IMR-90 (cell line): Measurements from ENCODE around the gene PDE12. TPM values are rescaled to one million over a fixed set of nuclear protein-coding genes. Genes with fewer than 3 reads are reported as not detected.
"Not testable (repeated sequence)": the region's sequence is repeated elsewhere in the genome, so short reads cannot be mapped to it uniquely, and the experiment has no call there.

Experiments
- ATAC-seq: fragments of 200-7000 bp; cut with Tn5 transposase; 2 replicates; pipeline ENCODE4 v1.9.1; 2020; ENCODE audit warnings: low read depth, mild to moderate bottlenecking, moderate library complexity
- BruUV-seq: library from RNA; stranded (reverse); fragments of 400-500 nt; replicated peaks from 2 replicates; lab custom pipeline; 2021; lab: Mats Ljungman, UMichigan
- CTCF ChIA-PET: fragments of 300-600 bp; formaldehyde crosslinking; extraction: SDS; loops from one replicate; lab custom pipeline; 2021; ENCODE audit warnings: antibody characterized with exemption; lab: Yijun Ruan, JAX
- POLR2A ChIA-PET: fragments of 300-600 bp; sonication (Branson Sonifier 250); formaldehyde crosslinking; loops from one replicate; lab custom pipeline; 2022; ENCODE audit warnings: antibody characterized with exemption; ENCODE audit not compliant: unreplicated experiment; lab: Charles Lee
- DNase-seq: peaks from one replicate; pipeline ENCODE4 v3.0.0; 2013
- H2AFZ ChIP-seq: replicated peaks from 2 replicates; pipeline ENCODE3; 2013; ENCODE audit warnings: low read length, mild to moderate bottlenecking; ENCODE audit not compliant: poor library complexity
- H2AK5ac ChIP-seq: 2 replicates; pipeline ENCODE4 v1.6.1; 2013; ENCODE audit warnings: low read depth, low read length, inconsistent platforms
- H2AK9ac ChIP-seq: replicated peaks from 2 replicates; pipeline ENCODE3; 2013; ENCODE audit warnings: mild to moderate bottlenecking, low read depth, low read length, moderate library complexity; ENCODE audit not compliant: poor library complexity
- H2BK120ac ChIP-seq: 2 replicates; pipeline ENCODE4 v1.6.1; 2013; ENCODE audit warnings: low read depth, low read length, inconsistent platforms
- H2BK15ac ChIP-seq: 3 replicates; pipeline ENCODE4 v1.6.1; 2013; ENCODE audit warnings: low read depth, low read length, inconsistent platforms
- H2BK20ac ChIP-seq: 2 replicates; pipeline ENCODE4 v1.6.1; 2013; ENCODE audit warnings: low read depth, mild to moderate bottlenecking, inconsistent platforms, low read length, moderate library complexity
- H2BK5ac ChIP-seq: 2 replicates; pipeline ENCODE4 v1.6.1; 2013; ENCODE audit warnings: mild to moderate bottlenecking, low read depth, low read length, inconsistent platforms; ENCODE audit not compliant: poor library complexity, severe bottlenecking
- H3K14ac ChIP-seq: replicated peaks from 2 replicates; pipeline ENCODE4 v1.6.1; 2013; ENCODE audit warnings: low read depth, low read length, inconsistent platforms
- H3K18ac ChIP-seq: 2 replicates; pipeline ENCODE4 v1.6.1; 2013; ENCODE audit warnings: low read depth, low read length, control low read depth
- H3K23ac ChIP-seq: 2 replicates; pipeline ENCODE4 v1.6.1; 2013; ENCODE audit warnings: low read depth, low read length, inconsistent platforms
- H3K27ac ChIP-seq: 2 replicates; pipeline ENCODE4 v1.5.1; 2013; ENCODE audit warnings: mild to moderate bottlenecking, control low read depth, low read length; ENCODE audit not compliant: insufficient read depth
- H3K27me3 ChIP-seq: 2 replicates; pipeline ENCODE4 v1.6.1; 2013; ENCODE audit warnings: low read length; ENCODE audit not compliant: control insufficient read depth, insufficient read depth
- H3K36me3 ChIP-seq: 2 replicates; pipeline ENCODE4 v1.6.1; 2013; ENCODE audit warnings: low read length, mixed read lengths; ENCODE audit not compliant: control insufficient read depth, insufficient read depth
- H3K4ac ChIP-seq: 2 replicates; pipeline ENCODE4 v1.6.1; 2013; ENCODE audit warnings: low read depth, low read length, inconsistent platforms
- H3K4me1 ChIP-seq: 2 replicates; pipeline ENCODE4 v1.6.1; 2013; ENCODE audit warnings: low read length, mixed read lengths; ENCODE audit not compliant: control insufficient read depth, insufficient read depth
- H3K4me2 ChIP-seq: 2 replicates; pipeline ENCODE4 v1.6.1; 2013; ENCODE audit warnings: low read depth, mild to moderate bottlenecking, control low read depth, low read length, moderate library complexity
- H3K4me3 ChIP-seq: 2 replicates; pipeline ENCODE4 v1.5.1; 2013; ENCODE audit warnings: low read depth, mild to moderate bottlenecking, control low read depth, low read length, moderate library complexity; ENCODE audit not compliant: insufficient read depth
- H3K56ac ChIP-seq: 2 replicates; pipeline ENCODE4 v1.6.1; 2013; ENCODE audit warnings: low read length, inconsistent platforms; ENCODE audit not compliant: insufficient read depth; ENCODE audit errors: extremely low read depth
- H3K79me1 ChIP-seq, 2 experiments: 2 replicates each; pipeline ENCODE4 v1.6.1; 2013; ENCODE audit warnings: low read length in 2 of 2, inconsistent platforms in 1 of 2, low read depth in 1 of 2
- H3K9ac ChIP-seq: 2 replicates; pipeline ENCODE4 v1.6.1; 2013; ENCODE audit warnings: low read depth, low read length, control low read depth
- H3K9me1 ChIP-seq: 2 replicates; pipeline ENCODE4 v1.6.1; 2013; ENCODE audit warnings: low read length, inconsistent platforms; ENCODE audit not compliant: insufficient read depth
- H3K9me3 ChIP-seq: 2 replicates; pipeline ENCODE4 v1.6.1; 2013; ENCODE audit warnings: low read length; ENCODE audit not compliant: control insufficient read depth, insufficient read depth
- H4K20me1 ChIP-seq: 2 replicates; pipeline ENCODE4 v1.6.1; 2013; ENCODE audit warnings: low read length, inconsistent platforms; ENCODE audit not compliant: insufficient read depth
- H4K5ac ChIP-seq: 2 replicates; pipeline ENCODE4 v1.6.1; 2013; ENCODE audit warnings: mild to moderate bottlenecking, low read depth, low read length, control low read depth
- H4K8ac ChIP-seq, 2 experiments: 2 replicates each; pipeline ENCODE4 v1.6.1; 2013; ENCODE audit warnings: low read depth in 2 of 2, low read length in 2 of 2, control low read depth in 1 of 2, inconsistent platforms in 1 of 2
- H4K91ac ChIP-seq: 2 replicates; pipeline ENCODE4 v1.6.1; 2013; ENCODE audit warnings: low read depth, low read length, inconsistent platforms; ENCODE audit not compliant: insufficient read depth
- BHLHE40 ChIP-seq: fragments of 150-350 bp; IDR thresholded peaks from 2 replicates; pipeline ENCODE4 v1.6.1; 2016; ENCODE audit warnings: mild to moderate bottlenecking, low read depth, low read length
- CEBPB ChIP-seq: IDR thresholded peaks from 2 replicates; pipeline ENCODE4 v1.6.1; 2012; ENCODE audit warnings: low read depth, low read length, improper control_type of control experiment
- CHD1 ChIP-seq: IDR thresholded peaks from 2 replicates; pipeline ENCODE4 v1.6.1; 2012; ENCODE audit warnings: low read depth, low read length, improper control_type of control experiment
- NFE2L2 ChIP-seq: fragments of 150-350 bp; IDR thresholded peaks from 2 replicates; pipeline ENCODE4 v1.6.1; 2016; ENCODE audit warnings: low read depth, mild to moderate bottlenecking, low read length
- POLR2A ChIP-seq: IDR thresholded peaks from 2 replicates; pipeline ENCODE4 v1.6.1; 2012; ENCODE audit warnings: mild to moderate bottlenecking, low read depth, low read length
- RAD21 ChIP-seq: IDR thresholded peaks from 2 replicates; pipeline ENCODE4 v1.6.1; 2012; ENCODE audit warnings: low read length, improper control_type of control experiment
- RFX5 ChIP-seq: IDR thresholded peaks from 2 replicates; pipeline ENCODE4 v1.8.0; 2012; ENCODE audit warnings: low read depth, mild to moderate bottlenecking, low read length, moderate library complexity
- WGBS, 2 experiments: methylation state at CpG; one replicate each; pipeline versions ENCODE4 v1.1.5 to v1.1.7; 2013; ENCODE audit warnings: missing lambda C conversion rate in 2 of 2; ENCODE audit not compliant: insufficient read length in 1 of 2; ENCODE audit errors: extremely low coverage in 2 of 2; 5-methylcytosine and 5-hydroxymethylcytosine counted together
- dilution Hi-C: fragments of 300-500 bp; cut with HindIII; formaldehyde crosslinking; loops from one replicate; pipeline ENCODE4 v1.14.3; 2018; ENCODE audit warnings: low sequenced_read_pairs; ENCODE audit not compliant: unreplicated experiment
- in situ Hi-C: fragments of 300-500 bp; cut with MboI; formaldehyde crosslinking; loops from 3 replicates; pipeline ENCODE4 v1.14.3; 2019; ENCODE audit warnings: low sequenced_read_pairs, inconsistent platforms, mixed read lengths
- intact Hi-C: fragments of 100-400 bp; cut with micrococcal nuclease; formaldehyde crosslinking; loops from 2 replicates; pipeline ENCODE4 v1.10.0; 2022
- polyA plus RNA-seq, 3 experiments: library from polyadenylated mRNA; depleted of rRNA; stranded (reverse); fragments of >200 nt; gene quantifications; 2 replicates each; pipeline ENCODE4 v1.2.3, GENCODE V29; 2012; ENCODE audit warnings: low replicate concordance in 1 of 3
- total RNA-seq: library from RNA; depleted of rRNA; stranded (reverse); fragments of >200 nt; gene quantifications from 2 replicates; pipeline ENCODE4 v1.2.3, GENCODE V29; 2012
- TF ChIP-seq, protein P1 (sequence below): conservative IDR thresholded peaks from 2 replicates; pipeline ENCODE4 v1.5.1; 2012; ENCODE audit warnings: mild to moderate bottlenecking, low read depth, low read length, improper control_type of control experiment

The PDE12 gene
- total and polyA plus RNA-seq, 2 of the 4 experiments (the other 2 are of a cell fraction): 9.5 to 16.8 TPM

- Histone ChIP-seq H3K23ac (no peak overlapping the region), H2AK9ac (no peak overlapping the region), H3K27ac (no peak overlapping the region), H2BK5ac (no peak overlapping the region), H3K18ac (no peak overlapping the region), H4K5ac (no peak overlapping the region), H3K9me1 (no peaks in the 10 kb centered on the region), H4K8ac (no peak overlapping the region), H3K9me3 (no peaks in the 10 kb centered on the region), H2BK15ac (no peak overlapping the region), H4K91ac (no peak overlapping the region), H3K4me1 (no peaks in the 10 kb centered on the region), H3K4ac (no peak overlapping the region), H4K20me1 (no peaks in the 10 kb centered on the region), H3K4me3 (no peak overlapping the region), H3K14ac (no peak overlapping the region), H3K56ac (no peak overlapping the region), H2BK20ac (no peak overlapping the region), H3K27me3 (no peaks in the 10 kb centered on the region), H3K4me2 (no peak overlapping the region), H3K79me1 (no peaks in the 10 kb centered on the region; a peak in 1 of 4 replicates), H3K36me3 (0 out of 2 replicates have a peak, but pooled peaks cover 1% of the 10 kb centered on the region), H2AFZ (no peak overlapping the region), H2AK5ac (no peak overlapping the region), H2BK120ac (no peak overlapping the region), H3K9ac (no peak overlapping the region)
- DNase-seq (no peak), ATAC-seq (no peak)
- BruUV-seq: no TSS peak
- dilution Hi-C loops: no loop called here
- intact Hi-C loops: no loop called here
- ChIA-PET POLR2A (no interaction called here), CTCF (no interaction called here)
- TF ChIP-seq, protein P1, sequence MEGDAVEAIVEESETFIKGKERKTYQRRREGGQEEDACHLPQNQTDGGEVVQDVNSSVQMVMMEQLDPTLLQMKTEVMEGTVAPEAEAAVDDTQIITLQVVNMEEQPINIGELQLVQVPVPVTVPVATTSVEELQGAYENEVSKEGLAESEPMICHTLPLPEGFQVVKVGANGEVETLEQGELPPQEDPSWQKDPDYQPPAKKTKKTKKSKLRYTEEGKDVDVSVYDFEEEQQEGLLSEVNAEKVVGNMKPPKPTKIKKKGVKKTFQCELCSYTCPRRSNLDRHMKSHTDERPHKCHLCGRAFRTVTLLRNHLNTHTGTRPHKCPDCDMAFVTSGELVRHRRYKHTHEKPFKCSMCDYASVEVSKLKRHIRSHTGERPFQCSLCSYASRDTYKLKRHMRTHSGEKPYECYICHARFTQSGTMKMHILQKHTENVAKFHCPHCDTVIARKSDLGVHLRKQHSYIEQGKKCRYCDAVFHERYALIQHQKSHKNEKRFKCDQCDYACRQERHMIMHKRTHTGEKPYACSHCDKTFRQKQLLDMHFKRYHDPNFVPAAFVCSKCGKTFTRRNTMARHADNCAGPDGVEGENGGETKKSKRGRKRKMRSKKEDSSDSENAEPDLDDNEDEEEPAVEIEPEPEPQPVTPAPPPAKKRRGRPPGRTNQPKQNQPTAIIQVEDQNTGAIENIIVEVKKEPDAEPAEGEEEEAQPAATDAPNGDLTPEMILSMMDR: no peak
- TF ChIP-seq NFE2L2 (no peak), POLR2A (no peak), BHLHE40 (no peak), CEBPB (no peak), RFX5 (no peak), RAD21 (no peak), CHD1 (no peak)
- in situ Hi-C loops: no loop called here
Observed at GRCh38 chr3:57605683-57606082, 49.6 kb downstream of the PDE12 start.

DNA sequence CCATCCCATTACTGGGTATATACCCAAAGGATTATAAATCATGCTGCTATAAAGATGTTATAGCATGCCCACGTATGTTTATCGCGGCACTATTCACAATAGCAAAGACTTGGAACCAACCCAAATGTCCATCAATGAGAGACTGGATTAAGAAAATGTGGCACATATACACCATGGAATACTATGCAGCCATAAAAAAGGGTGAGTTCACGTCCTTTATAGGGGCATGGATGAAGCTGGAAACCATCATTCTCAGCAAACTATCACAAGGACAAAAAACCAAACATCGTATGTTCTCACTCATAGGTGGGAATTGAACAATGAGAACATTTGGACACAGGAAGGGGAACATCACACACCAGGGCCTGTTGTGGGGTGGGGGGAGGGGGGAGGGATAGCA is 55.8 kb downstream of the PDE12 start:
- POLR2A ChIA-PET, CTCF ChIA-PET: not testable (repeated sequence)

More for the DNA sequence above, 55.8 kb downstream of the PDE12 start:
- H3K4ac ChIP-seq, H3K9me1 ChIP-seq, H2AFZ ChIP-seq, BruUV-seq, H3K4me2 ChIP-seq, H3K56ac ChIP-seq, ATAC-seq, H3K4me3 ChIP-seq, H2AK5ac ChIP-seq, dilution Hi-C loops, H3K4me1 ChIP-seq, H3K27ac ChIP-seq, H4K8ac ChIP-seq, H4K91ac ChIP-seq, H4K20me1 ChIP-seq, H3K79me1 ChIP-seq, H3K23ac ChIP-seq, H3K27me3 ChIP-seq, H2AK9ac ChIP-seq, H2BK15ac ChIP-seq, H3K9me3 ChIP-seq, H3K18ac ChIP-seq, H3K14ac ChIP-seq, H2BK5ac ChIP-seq, H3K36me3 ChIP-seq, H2BK20ac ChIP-seq, DNase-seq, H2BK120ac ChIP-seq, H3K9ac ChIP-seq, H4K5ac ChIP-seq, in situ Hi-C loops: not testable (repeated sequence)
- intact Hi-C loops: loop anchor here (1.0 kb wide), 1 partner anchor 9 kb away; no protein-coding TSS in a partner anchor
- WGBS, 2 experiments: no CpG with 5 or more reads among the region's 5 CpGs
